Measurements from ENCODE around the gene UNC5CL.

UNC5CL gene

DNA sequence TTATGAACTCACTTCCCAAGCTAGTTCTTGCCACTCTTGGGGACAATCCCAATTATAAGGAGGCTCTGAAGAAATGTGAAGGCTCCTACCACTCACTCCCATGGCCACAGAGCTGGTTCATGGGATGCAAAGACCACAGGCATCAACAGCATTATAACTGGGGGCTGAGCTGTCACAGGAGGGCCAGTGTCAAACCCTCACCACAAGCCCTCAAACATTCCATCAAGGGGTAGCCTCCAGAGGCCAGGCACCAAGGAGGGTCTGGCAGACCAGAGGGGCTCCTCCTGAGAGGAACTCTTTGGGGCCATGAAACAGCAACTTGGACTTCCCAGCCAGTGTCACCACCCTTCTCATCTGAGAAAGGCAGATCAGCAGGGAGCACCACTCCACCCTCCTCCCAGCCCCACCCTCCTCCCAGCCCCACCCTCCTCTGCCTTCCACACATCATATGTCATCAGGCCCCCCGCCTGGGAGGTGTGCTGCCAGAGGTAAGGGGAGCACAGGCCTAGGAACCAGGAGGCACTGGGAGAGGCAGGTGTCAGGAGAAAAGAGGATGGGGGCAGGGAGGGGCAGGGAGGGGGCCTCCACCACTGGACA, 2.0 kb upstream of the UNC5CL start:
- H3K27me3 Mint-ChIP-seq, result peaks cover 2% of the 10 kb centered on the region
- peak overlapping the region; percentile 26 for H3K27ac Mint-ChIP-seq
- intact Hi-C loops (cut with micrococcal nuclease), result no loop called here
- no peak overlapping the region for H3K4me3 Mint-ChIP-seq
- H3K4me1 Mint-ChIP-seq (ENCODE audit: low read depth), result peaks cover 15% of the 10 kb centered on the region
- H3K36me3 Mint-ChIP-seq (ENCODE audit: low read depth), result peaks cover 32% of the 10 kb centered on the region
- H3K9me3 Mint-ChIP-seq, result no peaks in the 10 kb centered on the region

DNA sequence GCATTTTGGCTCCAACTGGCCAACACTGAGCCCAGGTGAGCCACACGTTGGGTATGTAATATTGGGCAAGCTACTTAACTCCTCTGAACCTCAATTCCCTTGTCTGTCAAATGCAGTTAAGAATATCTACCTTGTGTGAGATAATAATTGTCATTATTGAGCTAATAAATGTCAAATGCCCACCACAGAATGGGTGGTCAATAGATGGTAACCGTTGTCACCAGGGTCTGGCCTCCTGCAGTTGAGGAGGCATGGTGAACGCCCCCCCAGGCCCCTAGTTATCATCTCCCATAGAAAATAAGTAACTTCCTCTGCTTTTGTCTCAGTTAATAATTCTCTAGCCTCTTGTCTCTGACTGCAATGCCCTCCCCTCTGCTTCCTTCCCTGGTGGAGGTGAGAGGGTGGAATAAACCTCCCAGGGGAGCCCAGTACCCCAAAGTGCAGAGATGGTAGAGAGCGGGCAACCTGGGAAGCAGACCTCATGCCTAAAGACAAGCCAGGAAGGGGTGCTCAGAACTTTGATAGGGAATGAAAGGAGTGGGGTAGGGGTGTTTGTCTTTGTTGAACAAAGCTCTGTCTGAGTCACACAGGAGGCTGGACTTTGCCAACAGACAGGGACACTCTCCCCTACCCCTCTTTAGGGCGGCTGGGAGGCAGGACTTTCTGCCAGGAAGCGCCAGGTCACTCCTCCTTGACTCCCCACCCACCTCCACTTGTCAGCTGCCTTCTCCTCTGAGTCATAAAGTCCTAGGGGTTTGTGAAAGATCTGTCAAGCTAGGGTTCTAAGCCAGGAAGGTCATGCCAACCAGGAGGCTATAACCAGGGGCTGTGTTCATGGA, 1.3 kb upstream of the UNC5CL start:
- Mint-ChIP-seq H3K4me3 (no peak overlapping the region), H3K9me3 (no peaks in the 10 kb centered on the region), H3K27ac (peak overlapping the region; percentile 26)

DNA sequence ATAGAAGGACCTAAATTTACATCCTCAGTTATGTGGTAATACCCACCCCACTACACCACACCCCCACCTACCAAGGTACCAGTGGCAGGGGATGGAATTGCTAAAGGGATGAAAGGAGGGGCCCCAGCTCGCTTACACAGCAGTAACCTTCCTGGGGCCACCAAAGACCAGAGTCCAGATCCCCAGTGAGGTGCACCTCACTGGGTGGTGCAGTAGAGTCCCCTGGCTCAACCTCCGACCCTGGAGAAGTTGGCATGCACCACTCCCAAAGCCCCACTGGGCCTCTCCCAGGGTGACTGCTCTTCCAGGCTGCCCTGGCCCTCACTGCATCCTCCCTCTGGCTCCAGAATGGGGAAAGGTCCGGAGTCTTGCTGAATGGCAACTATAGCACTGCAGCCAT, 816 bp downstream of the UNC5CL start:
- Mint-ChIP-seq H3K9me3 (no peaks in the 10 kb centered on the region), H3K4me1 (ENCODE audit: low read depth) (peaks cover 15% of the 10 kb centered on the region), H3K4me3 (no peak overlapping the region), H3K27ac (no peak overlapping the region), H3K27me3 (peaks cover 2% of the 10 kb centered on the region), H3K36me3 (ENCODE audit: low read depth) (peaks cover 30% of the 10 kb centered on the region)
- intact Hi-C loops (cut with micrococcal nuclease), result no loop called here

More for the DNA sequence above, 1.3 kb upstream of the UNC5CL start:
- peaks cover 32% of the 10 kb centered on the region for H3K36me3 Mint-ChIP-seq (ENCODE audit: low read depth)
- H3K4me1 Mint-ChIP-seq (ENCODE audit: low read depth), result peaks cover 15% of the 10 kb centered on the region
- H3K27me3 Mint-ChIP-seq, result peaks cover 2% of the 10 kb centered on the region
- intact Hi-C loops (cut with micrococcal nuclease), result no loop called here

DNA sequence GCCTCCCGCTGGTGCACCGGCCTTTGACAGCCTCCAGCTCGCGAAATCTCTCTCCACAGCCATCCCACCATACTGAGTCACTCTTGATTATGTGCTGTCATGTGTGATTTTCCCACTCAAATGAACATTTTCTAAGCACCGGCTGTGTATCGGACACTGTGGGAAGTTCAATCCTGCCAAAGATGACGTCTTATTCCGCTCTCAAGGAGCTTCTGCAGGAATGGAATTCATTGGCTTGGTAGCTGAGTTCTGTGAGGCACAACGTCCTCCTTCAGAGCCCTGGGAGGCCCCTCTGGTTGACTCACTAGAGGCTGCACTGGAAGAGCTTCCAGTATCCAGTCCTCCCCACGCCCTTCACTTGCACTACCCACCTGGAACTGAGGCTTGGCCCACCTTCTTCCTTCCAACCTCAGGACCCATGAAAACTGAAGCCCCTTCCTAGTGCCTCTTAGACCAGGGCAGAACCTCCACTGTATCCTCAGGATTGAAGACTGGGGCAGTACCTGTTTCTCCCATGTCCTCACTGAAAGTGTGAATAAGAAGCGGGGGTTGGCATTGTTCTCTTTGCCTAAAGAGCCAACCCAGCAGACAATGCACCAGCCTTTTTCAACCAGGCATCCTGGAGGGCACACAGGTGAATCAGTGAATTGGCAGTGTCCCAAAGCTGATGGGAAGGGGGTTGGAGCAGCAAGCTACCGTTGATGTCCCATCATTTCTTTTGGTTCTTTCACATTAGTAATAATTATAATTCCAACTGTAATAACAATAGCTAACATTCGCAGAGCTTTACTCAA, 1.7 kb downstream of the UNC5CL start:
- Mint-ChIP-seq H3K27ac (no peak overlapping the region), H3K4me3 (no peak overlapping the region), H3K9me3 (no peaks in the 10 kb centered on the region), H3K36me3 (ENCODE audit: low read depth) (peaks cover 21% of the 10 kb centered on the region), H3K27me3 (peaks cover 2% of the 10 kb centered on the region), H3K4me1 (ENCODE audit: low read depth) (peaks cover 15% of the 10 kb centered on the region)
- intact Hi-C loops (cut with micrococcal nuclease), result no loop called here

DNA sequence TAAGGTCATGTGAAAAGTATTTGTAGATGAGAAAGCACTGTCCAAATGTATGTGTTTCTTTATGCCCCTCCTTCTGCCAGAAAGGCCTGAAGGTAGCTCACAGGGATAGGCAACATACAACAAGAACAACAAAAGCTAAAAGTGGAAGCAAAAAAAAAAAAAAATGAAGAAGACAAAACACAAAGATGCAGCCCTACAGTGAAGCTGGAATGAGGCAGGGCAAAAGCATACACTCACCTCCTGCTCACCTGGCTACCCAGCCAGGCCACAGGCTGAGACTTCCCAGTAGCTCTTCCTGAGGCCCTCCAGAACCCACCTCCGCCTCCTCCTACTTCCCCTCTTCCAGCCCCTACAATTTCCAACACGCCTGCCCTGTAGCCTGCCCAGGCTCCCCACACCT, 2.4 kb downstream of the UNC5CL start:
- Mint-ChIP-seq H3K4me3 (no peak overlapping the region), H3K27me3 (peaks cover 2% of the 10 kb centered on the region), H3K27ac (no peak overlapping the region), H3K4me1 (ENCODE audit: low read depth) (peaks cover 15% of the 10 kb centered on the region), H3K9me3 (no peaks in the 10 kb centered on the region), H3K36me3 (ENCODE audit: low read depth) (peaks cover 15% of the 10 kb centered on the region)
- intact Hi-C loops (cut with micrococcal nuclease), result no loop called here

DNA sequence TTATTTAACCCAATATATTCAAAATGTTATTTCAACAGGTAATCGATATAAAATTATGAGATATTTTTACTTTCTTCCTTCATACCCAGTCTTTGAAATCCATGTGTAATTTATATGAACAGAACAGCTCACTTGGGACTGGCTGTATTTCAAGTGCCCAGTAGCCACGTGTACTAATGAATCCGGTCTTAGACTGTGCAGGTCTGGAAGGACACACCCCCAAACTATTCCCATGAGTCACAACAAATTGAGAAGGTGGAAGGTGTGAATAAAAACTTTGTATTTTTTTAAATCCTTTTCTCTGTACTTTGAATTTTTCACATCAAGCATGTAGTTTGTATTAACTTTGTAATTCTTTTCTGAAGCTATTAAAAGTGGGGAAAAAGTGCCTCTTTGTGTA, 2.8 kb downstream of the UNC5CL start:
- H3K9me3 Mint-ChIP-seq, result no peaks in the 10 kb centered on the region

DNA sequence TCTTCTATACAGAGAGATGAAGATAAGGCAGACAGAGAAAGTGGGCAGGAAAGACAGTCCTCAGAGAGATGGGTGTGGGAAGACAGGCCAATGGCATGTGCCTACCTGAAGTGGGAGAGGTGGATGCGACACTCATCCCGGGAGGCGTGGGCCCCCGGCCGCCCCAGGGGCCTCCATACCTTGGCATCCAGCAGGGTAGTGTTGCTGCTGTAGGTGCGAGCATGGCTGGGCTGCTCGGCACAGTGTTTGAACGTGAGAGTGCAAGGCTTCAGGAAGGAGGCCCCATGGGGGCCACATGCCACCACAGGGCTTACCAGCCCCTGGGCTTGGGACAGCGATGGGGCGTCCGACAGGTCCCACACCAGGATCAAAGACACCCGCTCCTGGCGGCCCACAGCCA, 5.2 kb downstream of the UNC5CL start:
- intact Hi-C loops (cut with micrococcal nuclease), result no loop called here
- Mint-ChIP-seq H3K4me3 (no peak overlapping the region), H3K27me3 (peaks cover 5% of the 10 kb centered on the region), H3K36me3 (ENCODE audit: low read depth) (peaks cover 11% of the 10 kb centered on the region), H3K9me3 (no peaks in the 10 kb centered on the region), H3K27ac (no peak overlapping the region), H3K4me1 (ENCODE audit: low read depth) (peaks cover 12% of the 10 kb centered on the region)

More for the DNA sequence above, 2.8 kb downstream of the UNC5CL start:
- intact Hi-C loops (cut with micrococcal nuclease), result no loop called here
- Mint-ChIP-seq H3K27me3 (peaks cover 2% of the 10 kb centered on the region), H3K36me3 (ENCODE audit: low read depth) (peaks cover 15% of the 10 kb centered on the region), H3K4me3 (no peak overlapping the region), H3K4me1 (ENCODE audit: low read depth) (peaks cover 13% of the 10 kb centered on the region), H3K27ac (no peak overlapping the region)

DNA sequence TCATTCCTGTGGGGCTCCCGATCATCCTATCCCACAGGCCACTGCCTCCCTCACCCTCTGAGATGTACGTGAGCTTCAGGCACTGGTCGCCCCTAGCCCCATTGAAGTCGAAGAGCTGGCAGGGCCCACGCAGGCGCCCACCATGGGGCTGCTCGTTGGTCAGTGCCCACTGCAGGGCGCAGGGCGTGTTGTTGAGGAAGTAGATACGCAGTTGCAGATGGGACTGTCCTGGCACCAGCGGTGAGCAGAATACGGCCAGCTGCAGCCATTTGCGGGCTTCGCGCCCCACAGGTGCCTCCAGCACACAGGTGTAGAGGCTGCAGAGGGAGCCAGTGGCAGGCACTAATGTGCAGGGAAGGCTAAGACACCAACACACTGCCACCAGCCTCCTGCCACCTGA, 6.2 kb downstream of the UNC5CL start:
- no peaks in the 10 kb centered on the region for H3K9me3 Mint-ChIP-seq
- peaks cover 22% of the 10 kb centered on the region for H3K4me1 Mint-ChIP-seq (ENCODE audit: low read depth)
- peaks cover 5% of the 10 kb centered on the region for H3K27me3 Mint-ChIP-seq
- H3K36me3 Mint-ChIP-seq (ENCODE audit: low read depth), result peaks cover 8% of the 10 kb centered on the region
- no peak overlapping the region for H3K27ac Mint-ChIP-seq
- H3K4me3 Mint-ChIP-seq, result no peak overlapping the region
- intact Hi-C loops (cut with micrococcal nuclease), result no loop called here

DNA sequence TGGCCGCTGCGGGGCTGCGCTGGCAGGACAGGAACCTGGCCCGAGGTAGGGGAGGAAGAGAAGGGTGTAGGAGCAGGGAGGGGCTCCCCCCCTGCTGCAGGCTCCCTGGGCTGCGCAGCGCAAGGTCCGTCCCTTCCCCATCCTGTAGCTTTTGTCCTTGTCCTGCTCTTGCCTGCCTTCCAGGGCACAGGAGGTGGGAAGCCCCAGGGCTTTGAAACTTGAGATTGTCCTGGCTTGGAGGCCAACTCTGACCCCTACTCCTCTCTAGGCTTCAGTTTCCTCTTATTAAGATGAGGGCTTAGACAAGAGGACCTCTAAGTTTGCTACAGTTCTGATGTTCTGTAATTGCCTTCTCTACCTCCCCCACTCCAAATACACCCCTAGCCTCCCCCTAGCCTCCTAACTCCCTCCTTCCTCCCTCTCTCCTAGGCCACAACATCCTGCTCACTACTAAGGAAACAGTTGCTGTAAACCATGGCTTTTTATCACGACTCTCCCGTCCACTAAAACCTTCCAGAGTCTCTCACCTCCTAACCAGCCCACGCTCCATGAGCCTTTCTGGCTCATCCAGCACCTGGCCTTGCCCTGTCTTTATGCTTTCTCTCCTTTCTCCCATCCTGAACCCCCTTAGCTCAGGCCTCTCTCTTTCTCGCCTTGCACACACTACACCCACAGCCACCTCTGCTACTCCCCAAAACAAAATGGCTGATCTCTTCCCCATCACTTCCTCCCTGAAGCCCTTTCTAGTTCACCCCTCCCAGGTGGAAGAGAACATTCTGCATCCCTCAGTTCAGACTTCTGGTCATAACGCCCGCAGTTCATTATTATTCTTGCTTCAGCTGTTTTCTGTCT, 10.2 kb downstream of the UNC5CL start:
- peak overlapping the region; percentile 71 for H3K4me3 Mint-ChIP-seq
- H3K27me3 Mint-ChIP-seq, result peaks cover 5% of the 10 kb centered on the region
- H3K36me3 Mint-ChIP-seq (ENCODE audit: low read depth), result peaks cover 5% of the 10 kb centered on the region
- no peaks in the 10 kb centered on the region for H3K9me3 Mint-ChIP-seq
- H3K4me1 Mint-ChIP-seq (ENCODE audit: low read depth), result peaks cover 42% of the 10 kb centered on the region
- H3K27ac Mint-ChIP-seq, result peak overlapping the region; percentile 62
- intact Hi-C loops (cut with micrococcal nuclease), result loop anchor here (5.0 kb wide), 1 partner anchor 476 kb away; no protein-coding TSS in a partner anchor

DNA sequence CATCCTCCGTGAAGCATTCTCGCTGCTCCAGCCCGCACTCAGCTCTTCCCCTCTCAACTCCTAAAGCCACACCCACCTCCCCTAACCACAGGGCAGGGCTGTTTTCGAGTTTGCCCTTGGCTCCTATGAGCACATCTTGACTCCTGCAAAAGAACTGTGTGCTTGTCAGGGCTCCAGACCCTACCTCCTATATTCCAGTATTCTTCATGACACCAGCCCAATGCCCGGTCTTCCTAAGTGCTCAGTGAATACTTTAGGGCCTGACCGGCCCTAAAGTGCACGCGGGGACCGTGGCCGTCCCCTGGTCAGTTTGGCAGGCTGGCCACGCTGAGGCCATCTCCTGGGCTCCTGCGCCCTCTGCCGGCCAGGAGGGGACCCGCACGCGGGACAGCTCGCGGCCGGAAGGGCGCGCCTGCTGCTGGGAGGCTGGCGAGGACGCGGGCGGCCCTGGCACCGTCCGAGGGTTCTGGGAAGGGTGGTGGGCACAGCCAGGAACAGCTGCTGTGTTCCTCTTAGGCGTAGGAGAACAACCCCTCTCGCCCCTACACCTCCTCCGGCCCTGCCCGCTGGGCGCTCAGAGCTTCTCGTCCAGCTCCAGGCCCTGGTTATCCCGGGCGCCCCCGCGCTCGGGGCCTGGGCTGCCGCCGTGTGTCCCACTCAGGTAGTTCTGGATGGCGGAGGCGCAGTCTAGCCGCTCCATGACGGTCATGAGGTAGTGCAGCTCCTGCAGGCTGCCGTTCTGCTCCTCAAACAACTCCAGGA, 11.0 kb downstream of the UNC5CL start:
- H3K27me3 Mint-ChIP-seq, result peaks cover 5% of the 10 kb centered on the region
- intact Hi-C loops (cut with micrococcal nuclease), result loop anchor here (2.0 to 5.0 kb wide), 2 partner anchors 21 to 476 kb away; no protein-coding TSS in a partner anchor
- peaks cover 42% of the 10 kb centered on the region for H3K4me1 Mint-ChIP-seq (ENCODE audit: low read depth)
- peak overlapping the region; percentile 71 for H3K4me3 Mint-ChIP-seq
- H3K36me3 Mint-ChIP-seq (ENCODE audit: low read depth), result no peaks in the 10 kb centered on the region
- H3K27ac Mint-ChIP-seq, result peak overlapping the region; percentile 62
- no peaks in the 10 kb centered on the region for H3K9me3 Mint-ChIP-seq

DNA sequence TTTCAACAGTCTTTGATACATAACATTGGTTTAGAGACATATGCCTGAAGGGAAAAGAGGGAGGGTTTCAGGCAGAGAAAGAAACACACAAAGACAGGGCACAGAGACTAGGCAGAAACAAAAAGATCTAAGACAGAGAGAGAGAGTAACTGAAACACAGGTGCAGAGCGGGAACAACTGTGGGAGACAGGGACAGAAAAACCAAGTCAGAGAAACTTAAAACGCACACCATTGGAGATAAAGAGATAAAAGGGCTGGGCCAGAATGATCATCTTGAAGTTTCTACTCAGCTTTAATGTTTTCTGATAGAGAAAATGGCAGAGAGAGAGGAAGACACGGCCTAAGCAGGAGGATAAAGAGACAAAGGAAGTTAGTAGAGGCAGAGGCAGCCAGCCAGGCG, 11.8 kb downstream of the UNC5CL start:
- no peaks in the 10 kb centered on the region for H3K9me3 Mint-ChIP-seq
- intact Hi-C loops (cut with micrococcal nuclease), result loop anchor here (2.0 to 5.0 kb wide), 2 partner anchors 20 to 475 kb away; no protein-coding TSS in a partner anchor
- peaks cover 42% of the 10 kb centered on the region for H3K4me1 Mint-ChIP-seq (ENCODE audit: low read depth)
- peak overlapping the region; percentile 71 for H3K4me3 Mint-ChIP-seq
- H3K36me3 Mint-ChIP-seq (ENCODE audit: low read depth), result no peaks in the 10 kb centered on the region
- peak overlapping the region; percentile 62 for H3K27ac Mint-ChIP-seq
- H3K27me3 Mint-ChIP-seq, result peaks cover 5% of the 10 kb centered on the region

DNA sequence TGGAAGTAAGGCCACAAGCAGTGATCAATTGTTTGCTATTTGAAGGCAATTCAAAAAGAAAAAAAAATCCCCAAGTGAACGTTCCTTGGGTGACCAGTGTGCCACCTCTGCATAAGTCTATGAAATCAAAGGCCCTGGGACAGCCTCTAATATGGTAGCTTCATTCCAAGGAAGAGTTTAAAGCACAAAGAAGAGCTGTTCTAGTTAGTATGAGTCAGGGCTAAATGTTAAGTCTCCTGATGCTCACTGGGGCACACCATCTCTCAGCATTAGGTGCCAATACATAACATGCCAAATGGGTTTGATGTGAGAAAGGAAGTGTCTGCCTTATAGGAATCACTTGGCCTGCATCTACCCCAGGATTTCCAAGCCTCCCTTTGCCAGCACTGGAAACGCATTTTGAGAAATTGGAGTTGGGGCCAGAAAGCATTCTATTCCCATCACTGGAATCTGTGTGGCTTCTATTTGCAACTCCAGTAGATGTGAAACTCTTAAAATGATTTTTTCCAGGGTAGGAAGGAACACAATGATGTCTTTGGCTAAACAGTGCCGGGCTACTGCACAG, 13.0 kb downstream of the UNC5CL start:
- H3K27ac Mint-ChIP-seq, result no peak overlapping the region

More for the DNA sequence above, 13.0 kb downstream of the UNC5CL start:
- no peaks in the 10 kb centered on the region for H3K36me3 Mint-ChIP-seq (ENCODE audit: low read depth)
- intact Hi-C loops (cut with micrococcal nuclease), result loop anchor here (2.0 to 5.0 kb wide), 2 partner anchors 19 to 474 kb away; no protein-coding TSS in a partner anchor
- H3K9me3 Mint-ChIP-seq, result no peaks in the 10 kb centered on the region
- H3K4me3 Mint-ChIP-seq, result no peak overlapping the region
- H3K4me1 Mint-ChIP-seq (ENCODE audit: low read depth), result peaks cover 39% of the 10 kb centered on the region
- H3K27me3 Mint-ChIP-seq, result peaks cover 5% of the 10 kb centered on the region

All from dendritic cell treated with granulocyte-macrophage colony-stimulating factor and Interleukin-4, amounts not matched to agents 40 ng/mL and 50 ng/mL, for 4 days (primary cell).